SK-N-SH (cell line): ENCODE data around the gene RFTN1. TPM values are rescaled to one million over a fixed set of nuclear protein-coding genes. Genes with fewer than 3 reads are reported as not detected.

ENCODE experiments used
- CTCF ChIA-PET: fragments of 300-600, 350-600 bp; formaldehyde crosslinking; extraction: SDS; loops from one replicate; lab custom pipeline; 2021; lab: Yijun Ruan, JAX
- POLR2A ChIA-PET: fragments of 350-600 bp; sonication (Branson Sonifier 250); formaldehyde crosslinking; extraction: SDS; loops from one replicate; lab custom pipeline; 2020; ENCODE audit warnings: antibody characterized with exemption, inconsistent platforms; lab: Yijun Ruan, JAX
- DNase-seq: peaks from one replicate; pipeline ENCODE4 v3.0.0; 2012
- H2AFZ ChIP-seq: fragments of 200-600 bp; sonication (generic); 2 replicates; pipeline ENCODE4 v1.8.1; 2016; ENCODE audit warnings: antibody characterized with exemption, mild to moderate bottlenecking, low read depth
- H3F3A ChIP-seq: fragments of 200-600 bp; sonication (generic); replicated peaks from 2 replicates; pipeline ENCODE3; 2016; ENCODE audit warnings: antibody characterized with exemption, mild to moderate bottlenecking; ENCODE audit not compliant: insufficient read depth
- H3K27ac ChIP-seq, 2 experiments: fragments of 200-500 bp in 1 of 2; fragments of 200-600 bp in 1 of 2; sonication (Bioruptor generic) in 1 of 2; sonication (generic), shearing (Covaris generic) in 1 of 2; 2 replicates each; pipeline versions ENCODE4 v1.5.1 to v1.6.1; 2014 to 2016; ENCODE audit warnings: low read depth in 2 of 2, inconsistent platforms in 1 of 2, low read length in 1 of 2, mild to moderate bottlenecking in 1 of 2, mixed read lengths in 1 of 2
- H3K27me3 ChIP-seq: fragments of 200-600 bp; sonication (generic), shearing (Covaris generic); 2 replicates; pipeline ENCODE4 v1.6.1; 2016; ENCODE audit warnings: mixed run types; ENCODE audit not compliant: insufficient read depth
- H3K36me3 ChIP-seq, 2 experiments: fragments of 200-500 bp in 1 of 2; fragments of 200-600 bp in 1 of 2; sonication (Bioruptor generic) in 1 of 2; sonication (generic) in 1 of 2; replicated peaks in 1 of 2; 2 replicates each; pipeline versions ENCODE3 to v1.5.1; 2014 to 2016; ENCODE audit warnings: low read length in 1 of 2, mild to moderate bottlenecking in 1 of 2; ENCODE audit not compliant: insufficient read depth in 2 of 2, control insufficient read depth in 1 of 2
- H3K4me1 ChIP-seq, 2 experiments: fragments of 200-500 bp in 1 of 2; fragments of 200-600 bp in 1 of 2; sonication (Bioruptor generic) in 1 of 2; sonication (generic), shearing (Covaris generic) in 1 of 2; 2 replicates each; pipeline versions ENCODE4 v1.5.1 to v1.6.1; 2014 to 2016; ENCODE audit warnings: low read depth in 1 of 2, low read length in 1 of 2, mixed run types in 1 of 2; ENCODE audit not compliant: insufficient read depth in 2 of 2, control insufficient read depth in 1 of 2
- H3K4me2 ChIP-seq: fragments of 200-600 bp; sonication (generic), shearing (Covaris generic); 2 replicates; pipeline ENCODE4 v1.6.1; 2017; ENCODE audit warnings: mixed run types
- H3K4me3 ChIP-seq, 2 experiments: fragments of 200-500 bp in 1 of 2; fragments of 200-600 bp in 1 of 2; sonication (Bioruptor generic) in 1 of 2; sonication (generic), shearing (Covaris generic) in 1 of 2; 2 replicates each; pipeline versions ENCODE4 v1.5.1 to v1.8.1; 2014 to 2016; ENCODE audit warnings: low read depth in 2 of 2, inconsistent platforms in 1 of 2, low read length in 1 of 2, mild to moderate bottlenecking in 1 of 2, mixed read lengths in 1 of 2, moderate library complexity in 1 of 2
- H3K79me2 ChIP-seq: fragments of 200-600 bp; sonication (generic); 2 replicates; pipeline ENCODE4 v1.8.1; 2017; ENCODE audit warnings: mild to moderate bottlenecking; ENCODE audit not compliant: insufficient read depth
- H3K9ac ChIP-seq: fragments of 200-600 bp; sonication (generic); 2 replicates; pipeline ENCODE4 v1.6.1; 2017; ENCODE audit warnings: mixed run types
- H3K9me2 ChIP-seq: fragments of 200-600 bp; sonication (generic); 2 replicates; pipeline ENCODE4 v1.6.1; 2017; ENCODE audit warnings: mixed run types
- H3K9me3 ChIP-seq: fragments of 200-600 bp; sonication (generic); 2 replicates; pipeline ENCODE4 v1.6.1; 2017; ENCODE audit warnings: mixed run types, mild to moderate bottlenecking, moderate library complexity
- H4K20me1 ChIP-seq: fragments of 200-600 bp; sonication (generic); 2 replicates; pipeline ENCODE4 v1.6.1; 2017; ENCODE audit warnings: mild to moderate bottlenecking, mixed run types; ENCODE audit not compliant: insufficient read depth
- EP300 ChIP-seq, 2 experiments: IDR thresholded peaks; 2 replicates each; pipeline versions ENCODE4 v1.4.0 to v1.6.1; 2012; ENCODE audit warnings: borderline replicate concordance in 1 of 2, low read depth in 1 of 2, low read length in 1 of 2
- FOSL2 ChIP-seq: IDR thresholded peaks from 2 replicates; pipeline ENCODE4 v1.4.0; 2012; ENCODE audit warnings: low read depth, mild to moderate bottlenecking, moderate library complexity, borderline replicate concordance
- FOXM1 ChIP-seq: IDR thresholded peaks from 2 replicates; pipeline ENCODE4 v1.4.0; 2012; ENCODE audit warnings: low read depth, mild to moderate bottlenecking
- GABPA ChIP-seq: IDR thresholded peaks from 2 replicates; pipeline ENCODE4 v1.4.0; 2012; ENCODE audit warnings: low read depth, mild to moderate bottlenecking
- JUND ChIP-seq: IDR thresholded peaks from 2 replicates; pipeline ENCODE4 v1.4.0; 2012
- MAX ChIP-seq: IDR thresholded peaks from 2 replicates; pipeline ENCODE4 v1.4.0; 2012; ENCODE audit warnings: low read depth
- MEF2A ChIP-seq: IDR thresholded peaks from 2 replicates; pipeline ENCODE4 v1.4.0; 2012; ENCODE audit warnings: low read depth, borderline replicate concordance
- NFIC ChIP-seq: IDR thresholded peaks from 2 replicates; pipeline ENCODE4 v1.4.0; 2012; ENCODE audit warnings: borderline replicate concordance
- NRF1 ChIP-seq: IDR thresholded peaks from 2 replicates; pipeline ENCODE4 v1.6.1; 2012; ENCODE audit warnings: low read depth, mild to moderate bottlenecking, low read length
- RCOR1 ChIP-seq: fragments of 150-350 bp; IDR thresholded peaks from 2 replicates; pipeline ENCODE4 v1.6.1; 2017; ENCODE audit warnings: antibody characterized with exemption, low read length
- RFX5 ChIP-seq: IDR thresholded peaks from 2 replicates; pipeline ENCODE4 v1.6.1; 2012; ENCODE audit warnings: mild to moderate bottlenecking, improper control_type of control experiment, low read length
- RXRA ChIP-seq: IDR thresholded peaks from 2 replicates; pipeline ENCODE4 v1.4.0; 2012; ENCODE audit warnings: low read depth, mild to moderate bottlenecking, borderline replicate concordance
- SIN3A ChIP-seq: IDR thresholded peaks from 2 replicates; pipeline ENCODE4 v1.6.1; 2012; ENCODE audit warnings: low read depth, mild to moderate bottlenecking, low read length, moderate library complexity, borderline replicate concordance
- SMC3 ChIP-seq: IDR thresholded peaks from 2 replicates; pipeline ENCODE4 v1.6.1; 2012; ENCODE audit warnings: low read depth, low read length, improper control_type of control experiment
- TAF1 ChIP-seq: IDR thresholded peaks from 2 replicates; pipeline ENCODE4 v1.6.1; 2012; ENCODE audit warnings: low read depth, mild to moderate bottlenecking, low read length, moderate library complexity, borderline replicate concordance
- TCF12 ChIP-seq: IDR thresholded peaks from 2 replicates; pipeline ENCODE4 v1.4.0; 2012
- TEAD4 ChIP-seq: IDR thresholded peaks from 2 replicates; pipeline ENCODE4 v1.4.0; 2012; ENCODE audit warnings: mild to moderate bottlenecking, borderline replicate concordance; ENCODE audit not compliant: insufficient read depth
- WGBS: methylation state at CpG from one replicate; pipeline ENCODE4 v1.1.6; 2017; ENCODE audit warnings: low lambda C conversion rate; 5-methylcytosine and 5-hydroxymethylcytosine counted together
- polyA plus RNA-seq, 3 experiments: library from polyadenylated mRNA; depleted of rRNA; stranded (reverse); fragments of >200 nt; gene quantifications; 2 replicates each; pipeline ENCODE4 v1.2.3, GENCODE V29; 2012
- TF ChIP-seq, protein P1 (sequence below): IDR thresholded peaks from 2 replicates; pipeline ENCODE4 v1.6.1; 2012; ENCODE audit warnings: mild to moderate bottlenecking, low read depth, low read length, moderate library complexity
- TF ChIP-seq, protein P2 (sequence below): IDR thresholded peaks from 2 replicates; pipeline ENCODE4; 2012

RFTN1 gene
- polyA plus RNA-seq, 1 of the 3 experiments (the other 2 are of a cell fraction) = 21.2 TPM

GRCh38 chr3:16364323-16364722, 149.2 kb downstream of the RFTN1 start:
- Histone ChIP-seq H3K4me3 (no peak overlapping the region), H3F3A (peaks cover 4% of the 10 kb centered on the region), H3K27ac (no peak overlapping the region), H3K9me2 (no peaks in the 10 kb centered on the region), H3K9me3 (no peaks in the 10 kb centered on the region), H3K4me1 (no peaks in the 10 kb centered on the region; a peak in 1 of 4 replicates), H3K27me3 (no peaks in the 10 kb centered on the region), H4K20me1 (no peaks in the 10 kb centered on the region), H3K4me2 (no peak overlapping the region), H2AFZ (no peak overlapping the region), H3K36me3 (peaks cover 14 to 52% of the 10 kb centered on the region in 2 experiments), H3K79me2 (no peaks in the 10 kb centered on the region), H3K9ac (no peak overlapping the region)
- CTCF ChIA-PET = interaction anchor here (0.8 kb wide), 1 partner anchor 54 kb away, joined by 3 read pairs; no protein-coding TSS in a partner anchor
- DNase-seq = no peak
- no peak for TF ChIP-seq RXRA
- TF ChIP-seq FOXM1 = no peak
- TF ChIP-seq NRF1 = no peak
- TF ChIP-seq TCF12 = no peak
- TF ChIP-seq TEAD4 = no peak
- TF ChIP-seq SMC3 = no peak
- TF ChIP-seq GABPA = no peak
- no peak for TF ChIP-seq NFIC
- no peak for TF ChIP-seq SIN3A
- TF ChIP-seq, protein P1, sequence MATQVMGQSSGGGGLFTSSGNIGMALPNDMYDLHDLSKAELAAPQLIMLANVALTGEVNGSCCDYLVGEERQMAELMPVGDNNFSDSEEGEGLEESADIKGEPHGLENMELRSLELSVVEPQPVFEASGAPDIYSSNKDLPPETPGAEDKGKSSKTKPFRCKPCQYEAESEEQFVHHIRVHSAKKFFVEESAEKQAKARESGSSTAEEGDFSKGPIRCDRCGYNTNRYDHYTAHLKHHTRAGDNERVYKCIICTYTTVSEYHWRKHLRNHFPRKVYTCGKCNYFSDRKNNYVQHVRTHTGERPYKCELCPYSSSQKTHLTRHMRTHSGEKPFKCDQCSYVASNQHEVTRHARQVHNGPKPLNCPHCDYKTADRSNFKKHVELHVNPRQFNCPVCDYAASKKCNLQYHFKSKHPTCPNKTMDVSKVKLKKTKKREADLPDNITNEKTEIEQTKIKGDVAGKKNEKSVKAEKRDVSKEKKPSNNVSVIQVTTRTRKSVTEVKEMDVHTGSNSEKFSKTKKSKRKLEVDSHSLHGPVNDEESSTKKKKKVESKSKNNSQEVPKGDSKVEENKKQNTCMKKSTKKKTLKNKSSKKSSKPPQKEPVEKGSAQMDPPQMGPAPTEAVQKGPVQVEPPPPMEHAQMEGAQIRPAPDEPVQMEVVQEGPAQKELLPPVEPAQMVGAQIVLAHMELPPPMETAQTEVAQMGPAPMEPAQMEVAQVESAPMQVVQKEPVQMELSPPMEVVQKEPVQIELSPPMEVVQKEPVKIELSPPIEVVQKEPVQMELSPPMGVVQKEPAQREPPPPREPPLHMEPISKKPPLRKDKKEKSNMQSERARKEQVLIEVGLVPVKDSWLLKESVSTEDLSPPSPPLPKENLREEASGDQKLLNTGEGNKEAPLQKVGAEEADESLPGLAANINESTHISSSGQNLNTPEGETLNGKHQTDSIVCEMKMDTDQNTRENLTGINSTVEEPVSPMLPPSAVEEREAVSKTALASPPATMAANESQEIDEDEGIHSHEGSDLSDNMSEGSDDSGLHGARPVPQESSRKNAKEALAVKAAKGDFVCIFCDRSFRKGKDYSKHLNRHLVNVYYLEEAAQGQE = no peak
- TF ChIP-seq, protein P2, sequence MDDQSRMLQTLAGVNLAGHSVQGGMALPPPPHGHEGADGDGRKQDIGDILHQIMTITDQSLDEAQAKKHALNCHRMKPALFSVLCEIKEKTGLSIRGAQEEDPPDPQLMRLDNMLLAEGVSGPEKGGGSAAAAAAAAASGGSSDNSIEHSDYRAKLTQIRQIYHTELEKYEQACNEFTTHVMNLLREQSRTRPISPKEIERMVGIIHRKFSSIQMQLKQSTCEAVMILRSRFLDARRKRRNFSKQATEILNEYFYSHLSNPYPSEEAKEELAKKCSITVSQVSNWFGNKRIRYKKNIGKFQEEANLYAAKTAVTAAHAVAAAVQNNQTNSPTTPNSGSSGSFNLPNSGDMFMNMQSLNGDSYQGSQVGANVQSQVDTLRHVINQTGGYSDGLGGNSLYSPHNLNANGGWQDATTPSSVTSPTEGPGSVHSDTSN = no peak
- TF ChIP-seq MEF2A = no peak
- TF ChIP-seq FOSL2 = no peak
- no peak for TF ChIP-seq RCOR1
- no peak for TF ChIP-seq TAF1
- POLR2A ChIA-PET = no interaction called here
- 81% methylated on average over 4 of the region's 4 CpGs for WGBS

DNA sequence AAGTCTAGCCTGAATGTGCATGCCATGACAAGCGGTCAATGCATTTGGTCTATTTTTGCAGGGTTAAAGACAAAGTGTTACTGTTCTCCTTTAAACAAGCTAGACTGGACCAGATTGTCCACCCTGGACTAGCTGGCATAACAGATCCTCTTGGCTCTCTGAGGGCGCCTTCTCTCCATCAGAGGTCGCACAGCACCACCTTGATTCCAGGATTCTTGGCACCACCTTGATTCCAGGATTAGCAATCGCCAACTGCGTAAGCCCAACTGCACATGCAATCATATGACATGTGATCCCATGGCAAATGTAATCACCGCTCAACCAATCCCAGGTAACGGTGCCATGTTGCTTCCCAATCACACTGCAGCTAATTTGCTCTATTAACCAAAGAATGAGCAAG, 149.9 kb downstream of the RFTN1 start:
- TF ChIP-seq EP300 (IDR thresholded peaks at IDR 0.05; ENCODE audit: borderline replicate concordance in 1 of 2, low read depth in 1 of 2, low read length in 1 of 2) = no peak
- no peak for TF ChIP-seq JUND
- TF ChIP-seq RFX5 = no peak
- TF ChIP-seq RXRA = no peak
- TF ChIP-seq MAX = no peak
- POLR2A ChIA-PET = no interaction called here
- 98% methylated on average over 7 of the region's 7 CpGs for WGBS
- H3K4me1 ChIP-seq = no peaks in the 10 kb centered on the region; a peak in 1 of 4 replicates
- no peak overlapping the region for H3K4me2 ChIP-seq
- H3F3A ChIP-seq = peaks cover 4% of the 10 kb centered on the region
- H3K9me2 ChIP-seq = no peaks in the 10 kb centered on the region
- H3K27me3 ChIP-seq = no peaks in the 10 kb centered on the region
- no peak overlapping the region for H3K27ac ChIP-seq
- H3K36me3 ChIP-seq = peaks cover 14 to 47% of the 10 kb centered on the region in 2 experiments
- no peaks in the 10 kb centered on the region for H4K20me1 ChIP-seq
- no peak overlapping the region for H2AFZ ChIP-seq
- H3K79me2 ChIP-seq = no peaks in the 10 kb centered on the region
- no peaks in the 10 kb centered on the region for H3K9me3 ChIP-seq
- H3K4me3 ChIP-seq = no peak overlapping the region
- CTCF ChIA-PET = interaction anchor here (0.8 kb wide), 1 partner anchor 55 kb away, joined by 3 read pairs; no protein-coding TSS in a partner anchor
- no peak overlapping the region for H3K9ac ChIP-seq
- DNase-seq = no peak
